ENCODE data around the gene RAB6D.
"Not testable (repeated sequence)": the region's sequence is repeated elsewhere in the genome, so short reads cannot be mapped to it uniquely, and the experiment has no call there.

RAB6D gene

GRCh38 chr2:131363703-131364186 is at the start of gene RAB6D:
Gene RAB6D (minus strand): TSS chr2:131364168. CDS start chr2:131363720, 448 bp downstream.
- TF ChIP-seq NFIC (IDR thresholded peaks at IDR 0.05); TEAD4 (IDR thresholded peaks at IDR 0.05); REST (IDR thresholded peaks at IDR 0.05; ENCODE audit: low read depth): not testable (repeated sequence)

GRCh38 chr2:131413148-131413747 is 49.3 kb upstream of the RAB6D start:
- TF ChIP-seq CREB1 (IDR thresholded peaks at IDR 0.05; ENCODE audit: low read depth) (no peak), NFIC (IDR thresholded peaks at IDR 0.05) (no peak), REST (IDR thresholded peaks at IDR 0.05; ENCODE audit: low read depth) (no peak), TAF1 (IDR thresholded peaks at IDR 0.05; ENCODE audit: low read depth) (no peak), RAD21 (IDR thresholded peaks at IDR 0.05; ENCODE audit: low read depth) (peak; percentile 84), CEBPB (IDR thresholded peaks at IDR 0.05) (no peak)

GRCh38 chr2:131410173-131410572 is 46.2 kb upstream of the RAB6D start:
- TF ChIP-seq EP300 (IDR thresholded peaks at IDR 0.05; ENCODE audit: borderline replicate concordance): no peak
- TF ChIP-seq TEAD4 (IDR thresholded peaks at IDR 0.05): no peak
- no peak for TF ChIP-seq CREB1 (IDR thresholded peaks at IDR 0.05; ENCODE audit: low read depth)
- TF ChIP-seq MAX (IDR thresholded peaks at IDR 0.05): no peak
- TF ChIP-seq EGR1 (IDR thresholded peaks at IDR 0.05): no peak
- TF ChIP-seq RAD21 (IDR thresholded peaks at IDR 0.05; ENCODE audit: low read depth): no peak
- TF ChIP-seq TAF1 (IDR thresholded peaks at IDR 0.05; ENCODE audit: low read depth): no peak
- no peak for TF ChIP-seq ZBTB7A (IDR thresholded peaks at IDR 0.05; ENCODE audit: low read depth)

GRCh38 chr2:131408778-131409177 is 44.8 kb upstream of the RAB6D start:
- TF ChIP-seq MAX (IDR thresholded peaks at IDR 0.05): no peak
- no peak for TF ChIP-seq NFIC (IDR thresholded peaks at IDR 0.05)

- TF ChIP-seq USF1 (IDR thresholded peaks at IDR 0.05) (no peak), REST (IDR thresholded peaks at IDR 0.05; ENCODE audit: low read depth) (no peak), FOXM1 (IDR thresholded peaks at IDR 0.05; ENCODE audit: borderline replicate concordance, low read depth) (no peak), EP300 (IDR thresholded peaks at IDR 0.05; ENCODE audit: borderline replicate concordance) (no peak), NFIC (IDR thresholded peaks at IDR 0.05) (no peak), ZBTB7A (IDR thresholded peaks at IDR 0.05; ENCODE audit: low read depth) (no peak), TEAD4 (IDR thresholded peaks at IDR 0.05) (no peak), TCF12 (IDR thresholded peaks at IDR 0.05; ENCODE audit: low read depth) (no peak), YY1 (IDR thresholded peaks at IDR 0.05; ENCODE audit: low read depth) (no peak), EGR1 (IDR thresholded peaks at IDR 0.05) (no peak)
Measured at GRCh38 chr2:131408207-131408606, 44.2 kb upstream of the RAB6D start.

- TF ChIP-seq TCF12 (IDR thresholded peaks at IDR 0.05; ENCODE audit: low read depth): no peak
Measured at GRCh38 chr2:131404753-131405152, 40.8 kb upstream of the RAB6D start.

All from Ishikawa (cell line).